GM21390 (cell line): Measurements from ENCODE around the gene MATK.

Experiments used
- ATAC-seq: cut with Tn5 transposase; IDR thresholded peaks from one replicate; pipeline ENCODE4 v1.9.1; 2021; ENCODE audit not compliant: unreplicated experiment

The MATK gene, protein sequence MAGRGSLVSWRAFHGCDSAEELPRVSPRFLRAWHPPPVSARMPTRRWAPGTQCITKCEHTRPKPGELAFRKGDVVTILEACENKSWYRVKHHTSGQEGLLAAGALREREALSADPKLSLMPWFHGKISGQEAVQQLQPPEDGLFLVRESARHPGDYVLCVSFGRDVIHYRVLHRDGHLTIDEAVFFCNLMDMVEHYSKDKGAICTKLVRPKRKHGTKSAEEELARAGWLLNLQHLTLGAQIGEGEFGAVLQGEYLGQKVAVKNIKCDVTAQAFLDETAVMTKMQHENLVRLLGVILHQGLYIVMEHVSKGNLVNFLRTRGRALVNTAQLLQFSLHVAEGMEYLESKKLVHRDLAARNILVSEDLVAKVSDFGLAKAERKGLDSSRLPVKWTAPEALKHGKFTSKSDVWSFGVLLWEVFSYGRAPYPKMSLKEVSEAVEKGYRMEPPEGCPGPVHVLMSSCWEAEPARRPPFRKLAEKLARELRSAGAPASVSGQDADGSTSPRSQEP

GRCh38 chr19:3785938-3786824, at the start of gene MATK:
TSS of gene MATK (minus strand) at chr19:3786381. CDS start at chr19:3785135, 1,246 bp downstream.
- ATAC-seq: no peak

- ATAC-seq: no peak
These were observed 48.9 kb upstream of the MATK start for GRCh38 chr19:3835055-3835435.

- no peak for ATAC-seq
These were observed 48.3 kb upstream of the MATK start for GRCh38 chr19:3834349-3835054.

DNA sequence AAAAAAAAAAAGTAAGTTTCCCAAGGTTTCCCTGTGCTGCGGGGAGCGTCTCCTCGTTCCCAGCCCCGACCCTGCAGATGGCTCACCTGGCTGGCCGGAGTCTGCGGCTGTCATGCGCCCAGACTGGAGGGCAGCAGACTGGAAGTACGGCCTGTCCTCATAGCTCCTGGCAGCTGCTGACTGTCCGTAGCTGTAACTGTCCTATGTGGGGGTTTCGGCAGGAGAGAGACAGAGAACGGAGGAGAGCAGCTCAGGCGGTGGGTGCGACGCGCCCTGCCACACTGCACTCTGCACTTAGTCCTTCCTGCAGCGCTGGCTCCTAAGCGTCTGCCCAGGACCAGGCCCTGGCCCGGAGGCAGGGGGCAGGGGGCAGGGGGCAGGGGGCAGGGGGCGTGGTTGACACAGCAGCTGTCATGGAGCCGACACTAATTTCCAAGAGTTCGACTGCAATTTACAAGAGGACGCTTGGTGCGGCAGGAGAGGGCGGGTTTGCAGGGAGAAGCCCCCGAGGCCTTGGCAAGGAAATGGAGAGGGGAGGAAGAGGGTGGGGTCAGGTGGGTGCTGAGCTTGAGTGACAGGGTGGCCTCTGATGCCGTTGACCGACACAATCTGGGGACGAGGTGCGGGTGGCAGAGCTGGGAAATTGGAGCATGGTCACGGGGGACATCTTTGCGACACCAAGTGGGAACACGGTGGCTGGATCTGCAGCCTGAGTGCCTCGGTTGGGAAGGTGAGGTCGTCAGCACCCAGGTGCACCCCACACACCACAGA, 47.6 kb upstream of the MATK start:
- ATAC-seq: no peak

- ATAC-seq: no peak
These were observed 45.8 kb upstream of the MATK start for GRCh38 chr19:3832001-3832400.

GRCh38 chr19:3831601-3832000, 45.4 kb upstream of the MATK start:
- no peak for ATAC-seq

DNA sequence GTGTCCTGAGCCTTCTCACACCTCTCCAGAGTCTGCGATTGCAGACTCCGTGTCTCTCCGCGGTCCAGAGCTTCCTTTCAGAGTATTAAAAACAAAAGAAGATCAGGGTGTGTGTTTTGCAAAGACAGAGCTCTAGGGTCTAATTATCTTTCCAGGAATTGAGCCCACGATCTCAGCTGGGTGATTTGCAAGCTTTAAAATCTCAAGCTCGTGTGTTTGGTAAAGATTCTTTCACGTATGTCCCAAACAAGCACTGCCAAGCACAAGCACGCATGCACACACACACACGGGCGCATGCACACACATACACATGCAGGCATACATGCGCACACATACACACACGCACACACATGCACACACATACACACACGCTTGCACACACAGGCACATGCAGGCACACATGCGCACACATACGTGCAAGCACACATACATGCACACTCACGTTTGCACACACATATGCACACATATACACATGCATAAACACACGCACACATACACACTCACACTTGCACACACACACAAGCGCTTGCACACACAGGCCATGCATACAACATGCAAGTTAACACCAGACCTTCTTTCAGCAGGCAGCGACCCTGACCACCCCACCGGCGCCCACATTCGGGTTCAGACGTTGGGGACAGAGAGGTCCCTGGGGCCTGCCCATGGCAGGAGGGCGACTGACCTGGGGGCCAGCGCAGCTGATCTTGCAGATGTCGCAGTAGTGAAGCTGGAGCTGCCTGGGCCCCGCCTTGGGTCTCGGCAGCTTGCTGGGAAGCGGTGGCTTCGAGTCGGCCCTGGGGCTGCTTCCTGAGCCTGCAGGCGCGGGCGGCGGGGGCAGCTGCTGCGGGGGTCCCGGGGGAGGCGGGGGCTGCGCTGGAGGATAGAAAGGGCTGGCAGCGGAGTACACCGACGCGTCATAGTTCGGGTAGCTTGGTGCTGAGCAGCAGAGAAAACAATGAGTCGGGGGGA, 44.7 kb upstream of the MATK start:
- ATAC-seq: no peak

- ATAC-seq: no peak
These were observed 41.1 kb upstream of the MATK start for GRCh38 chr19:3827306-3827705.

GRCh38 chr19:3826163-3826562, 40.0 kb upstream of the MATK start:
- no peak for ATAC-seq

DNA sequence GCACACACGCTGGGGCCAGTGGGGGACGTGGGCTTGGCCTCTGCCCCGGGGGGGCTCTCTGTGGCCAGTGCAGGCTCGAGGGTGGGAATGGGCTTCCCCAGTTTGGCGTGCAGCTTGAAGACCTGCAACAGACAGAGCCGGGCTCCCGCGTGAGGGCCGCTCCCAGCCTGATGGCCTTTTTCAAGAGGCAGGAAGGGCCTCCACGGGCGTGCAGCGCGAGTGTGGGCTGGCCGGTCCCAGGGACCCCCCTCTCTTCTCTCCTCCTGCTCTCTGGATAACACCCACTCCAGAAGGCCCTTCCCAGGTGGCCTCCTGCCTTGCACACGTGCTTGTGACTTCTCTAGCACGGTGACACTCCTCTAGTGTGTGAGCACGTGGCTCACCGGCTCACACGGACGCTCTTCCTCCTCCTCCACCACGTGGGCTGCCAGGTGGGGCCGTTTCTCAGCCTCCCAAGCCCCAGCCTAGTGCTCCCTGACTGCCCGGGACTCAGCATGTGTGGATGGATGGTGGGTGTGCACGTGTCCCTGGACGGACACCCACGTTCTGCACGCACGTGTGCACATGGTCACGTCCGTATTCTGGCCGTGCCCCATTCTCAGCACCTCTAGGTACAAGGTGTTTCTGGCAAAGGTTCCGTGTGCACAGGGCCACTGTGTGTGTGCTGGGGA, 39.2 kb upstream of the MATK start:
- no peak for ATAC-seq

- ATAC-seq: no peak
These were observed 37.2 kb upstream of the MATK start for GRCh38 chr19:3823350-3823713.

GRCh38 chr19:3822683-3823349, 36.6 kb upstream of the MATK start:
- no peak for ATAC-seq

GRCh38 chr19:3821857-3822364, 35.7 kb upstream of the MATK start:
- no peak for ATAC-seq

- ATAC-seq: no peak
These were observed 35.0 kb upstream of the MATK start for GRCh38 chr19:3821156-3821555.

DNA sequence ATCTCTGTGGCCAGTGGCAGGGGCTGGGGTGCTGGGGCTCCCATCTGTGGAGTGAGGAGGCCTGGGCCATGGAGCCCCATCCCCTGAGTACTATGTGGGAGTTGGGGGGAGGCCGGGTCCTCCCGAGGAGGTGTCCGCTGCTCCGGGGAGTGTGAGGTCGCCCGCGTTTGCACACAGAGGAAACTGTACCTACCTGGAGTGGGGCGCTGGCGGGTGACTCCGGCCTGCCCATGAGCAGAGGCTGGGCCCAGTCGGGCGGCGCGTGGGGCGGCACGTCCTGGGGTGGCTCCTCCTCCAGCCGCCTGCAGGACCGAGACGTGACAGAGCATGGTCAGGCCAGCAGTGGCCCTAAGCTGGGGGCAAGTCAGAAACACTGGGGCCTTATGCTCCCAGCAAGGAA, 33.8 kb upstream of the MATK start:
- no peak for ATAC-seq

- no peak for ATAC-seq
These were observed 32.7 kb upstream of the MATK start for GRCh38 chr19:3818918-3819317.

DNA sequence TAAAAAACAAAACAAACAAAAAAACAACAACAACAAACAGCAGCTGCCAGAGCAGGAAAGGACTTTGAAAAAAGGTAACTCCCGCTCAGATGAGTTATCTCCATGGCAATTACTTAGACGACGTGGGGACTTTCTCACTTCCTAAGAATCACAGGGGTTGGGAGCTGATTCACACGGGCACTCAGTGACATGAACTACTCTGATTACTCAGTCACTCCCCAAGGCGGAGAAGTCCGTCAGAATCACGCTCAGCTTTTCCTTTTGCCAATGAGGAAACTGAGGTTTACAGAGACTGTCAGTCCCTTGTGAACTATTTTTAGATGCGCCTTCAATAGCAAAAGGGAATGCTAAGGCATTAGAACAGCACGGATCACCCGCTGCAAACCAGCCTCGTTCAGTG, 32.3 kb upstream of the MATK start:
- no peak for ATAC-seq

- no peak for ATAC-seq
These were observed 31.6 kb upstream of the MATK start for GRCh38 chr19:3817761-3818160.
